ENCODE measurements around the gene PIGN.

PIGN gene

GRCh38 chr18:62186774-62187542 is at the start of gene PIGN, which contains the start of gene RELCH:
PIGN (minus strand) TSS chr18:62187056; CDS start chr18:62161353, 25,703 bp downstream.
RELCH (plus strand) TSS chr18:62187255; CDS start chr18:62187506, 251 bp downstream.
- TF ChIP-seq CTCF (IDR thresholded peaks at IDR 0.05; ENCODE audit: borderline replicate concordance, insufficient read depth, low read depth, low read length): no peak
- peak within 1 kb of the TSS; percentile 99 for H3K4me3 ChIP-seq (ENCODE audit: low read depth, low read length)

GRCh38 chr18:62236252-62236651 is 49.4 kb upstream of the PIGN start:
- no peak overlapping the region for H3K4me3 ChIP-seq (ENCODE audit: low read depth, low read length)
- TF ChIP-seq CTCF (IDR thresholded peaks at IDR 0.05; ENCODE audit: borderline replicate concordance, insufficient read depth, low read depth, low read length): no peak

GRCh38 chr18:62226047-62226446 is 39.2 kb upstream of the PIGN start:
- H3K4me3 ChIP-seq (ENCODE audit: low read depth, low read length): no peak overlapping the region
- no peak for TF ChIP-seq CTCF (IDR thresholded peaks at IDR 0.05; ENCODE audit: borderline replicate concordance, insufficient read depth, low read depth, low read length)

- no peak for TF ChIP-seq CTCF (IDR thresholded peaks at IDR 0.05; ENCODE audit: borderline replicate concordance, insufficient read depth, low read depth, low read length)
- no peak overlapping the region for H3K4me3 ChIP-seq (ENCODE audit: low read depth, low read length)
Observed at GRCh38 chr18:62224229-62224628, 37.4 kb upstream of the PIGN start.

- no peak overlapping the region for H3K4me3 ChIP-seq (ENCODE audit: low read depth, low read length)
- TF ChIP-seq CTCF (IDR thresholded peaks at IDR 0.05; ENCODE audit: borderline replicate concordance, insufficient read depth, low read depth, low read length): no peak
Observed at GRCh38 chr18:62214790-62215189, 27.9 kb upstream of the PIGN start.

- TF ChIP-seq CTCF (IDR thresholded peaks at IDR 0.05; ENCODE audit: borderline replicate concordance, insufficient read depth, low read depth, low read length): no peak
- H3K4me3 ChIP-seq (ENCODE audit: low read depth, low read length): no peak overlapping the region
Observed at GRCh38 chr18:62211325-62211828, 24.5 kb upstream of the PIGN start.

GRCh38 chr18:62210138-62210537 is 23.3 kb upstream of the PIGN start:
- TF ChIP-seq CTCF (IDR thresholded peaks at IDR 0.05; ENCODE audit: borderline replicate concordance, insufficient read depth, low read depth, low read length): no peak
- H3K4me3 ChIP-seq (ENCODE audit: low read depth, low read length): no peak overlapping the region
